ENCODE measurements around the gene MMP17. TPM values are rescaled to one million over a fixed set of nuclear protein-coding genes. Genes with fewer than 3 reads are reported as not detected.

The MMP17 gene
- 15.6 and 28.1 TPM in 2 replicates for total RNA-seq

DNA sequence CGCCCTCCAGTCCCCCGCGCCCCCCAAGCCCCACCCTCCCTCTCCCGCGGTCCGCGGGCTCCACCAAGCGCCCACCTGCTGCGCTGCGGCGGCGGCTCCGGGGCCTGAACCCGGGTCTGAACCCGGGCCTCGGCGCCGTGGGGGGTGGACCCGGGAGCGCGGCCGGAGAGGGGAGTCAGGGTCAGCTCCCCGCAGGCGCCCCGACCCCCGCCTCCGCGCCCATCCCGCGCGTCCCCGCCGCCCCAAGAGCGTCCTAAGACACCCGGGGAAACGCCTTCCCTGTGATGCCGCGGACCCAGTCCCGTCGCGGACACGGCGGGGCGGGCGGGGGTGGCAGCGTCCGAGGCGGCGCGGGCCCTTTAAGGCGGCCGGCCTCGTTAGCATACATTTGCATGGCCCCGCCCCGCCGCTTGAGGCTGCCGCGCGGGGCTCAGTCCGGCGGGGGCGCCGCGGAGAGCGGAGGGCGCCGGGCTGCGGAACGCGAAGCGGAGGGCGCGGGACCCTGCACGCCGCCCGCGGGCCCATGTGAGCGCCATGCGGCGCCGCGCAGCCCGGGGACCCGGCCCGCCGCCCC, at the start of gene MMP17:
Gene MMP17 (plus strand): TSS at position 433 of the 574 bp plus-strand sequence. CDS start 102 bp downstream, at position 535.

DNA sequence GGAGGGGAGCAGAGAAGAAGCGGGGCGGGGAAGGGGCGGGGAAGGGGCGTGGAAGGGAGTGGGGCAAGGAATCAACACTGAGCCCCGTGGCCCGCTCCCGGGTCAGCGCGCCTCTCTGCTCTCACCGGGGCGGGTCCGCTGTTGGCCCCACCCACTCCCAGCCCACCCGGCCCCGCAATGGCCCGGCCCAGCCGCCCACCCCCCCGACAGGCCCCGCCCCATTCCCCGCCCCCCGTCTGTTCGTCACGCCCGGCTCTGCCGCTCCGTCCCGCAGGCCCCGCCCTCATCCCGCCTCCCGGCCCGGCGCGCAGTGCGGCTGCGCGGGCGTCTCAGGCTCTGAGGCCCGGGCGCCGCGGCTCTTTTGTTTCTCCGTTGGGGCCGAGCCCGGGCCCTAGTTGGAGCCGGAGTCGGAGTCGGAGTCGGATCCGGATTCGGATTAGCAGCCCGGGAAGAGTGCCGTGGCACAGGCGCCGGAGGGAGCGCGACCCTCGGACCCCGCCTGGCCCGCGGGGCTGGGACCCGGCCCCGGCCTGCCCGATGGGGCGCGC, 66.2 kb downstream of the MMP17 start, which contains the start of gene ULK1:
Gene ULK1 (plus strand): TSS at position 310 of the 548 bp plus-strand sequence. CDS start 380 bp downstream, outside the sequence.

Other genes starting within 250 kb of the MMP17 start
- gene SFSWAP, start 117.3 kb upstream of the MMP17 start, total RNA-seq, result 26.7 and 32.3 TPM in 2 replicates
- gene ULK1, start 66.2 kb downstream of the MMP17 start, total RNA-seq, result 13.6 and 14.2 TPM in 2 replicates
- 15.2 and 21.0 TPM in 2 replicates for gene PUS1, start 100.9 kb downstream of the MMP17 start, total RNA-seq
- gene EP400, start 121.5 kb downstream of the MMP17 start, total RNA-seq, result 14.0 and 14.3 TPM in 2 replicates

All from uterine smooth muscle cell (primary cell).